ENCODE data around the gene P4HA1.
"Not testable (repeated sequence)": the region's sequence is repeated elsewhere in the genome, so short reads cannot be mapped to it uniquely, and the experiment has no call there.

P4HA1 gene

DNA sequence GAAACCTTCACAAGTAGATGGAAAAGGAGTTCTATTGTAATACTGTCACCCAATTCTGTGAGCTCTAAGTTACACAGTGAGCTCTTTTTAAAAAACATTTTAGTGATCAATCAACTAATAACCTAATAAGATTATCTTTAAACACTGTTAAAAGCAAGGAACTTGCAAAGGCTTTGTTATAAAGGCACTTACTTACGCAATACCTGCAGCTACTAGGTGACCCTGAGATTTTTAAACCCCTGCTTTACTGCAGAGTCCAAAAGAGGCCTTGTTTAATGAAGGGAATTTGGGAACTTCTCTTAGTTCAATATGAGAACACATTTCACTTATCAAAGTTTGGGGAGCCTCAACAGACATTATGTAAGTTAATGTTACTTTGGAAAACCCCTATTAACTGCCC, 53.3 kb downstream of the P4HA1 start:
- Histone ChIP-seq H3K36me3 (ENCODE audit: control insufficient read depth, insufficient read depth, low read length) (peaks cover 48% of the 10 kb centered on the region), H3K27ac (ENCODE audit: low read depth, low read length, severe bottlenecking) (no peak overlapping the region), H3K9me3 (ENCODE audit: control insufficient read depth, low read length) (no peaks in the 10 kb centered on the region), H3K4me1 (ENCODE audit: control insufficient read depth, insufficient read depth, low read length, poor library complexity, severe bottlenecking) (peaks cover 9% of the 10 kb centered on the region), H3K4me3 (ENCODE audit: extremely low read depth, insufficient read depth, low read length, poor library complexity, severe bottlenecking) (no peak overlapping the region)
- no CpG with 5 or more reads among the region's 1 CpG for WGBS, 2 experiments (ENCODE audit: insufficient coverage in 2 of 2)

DNA sequence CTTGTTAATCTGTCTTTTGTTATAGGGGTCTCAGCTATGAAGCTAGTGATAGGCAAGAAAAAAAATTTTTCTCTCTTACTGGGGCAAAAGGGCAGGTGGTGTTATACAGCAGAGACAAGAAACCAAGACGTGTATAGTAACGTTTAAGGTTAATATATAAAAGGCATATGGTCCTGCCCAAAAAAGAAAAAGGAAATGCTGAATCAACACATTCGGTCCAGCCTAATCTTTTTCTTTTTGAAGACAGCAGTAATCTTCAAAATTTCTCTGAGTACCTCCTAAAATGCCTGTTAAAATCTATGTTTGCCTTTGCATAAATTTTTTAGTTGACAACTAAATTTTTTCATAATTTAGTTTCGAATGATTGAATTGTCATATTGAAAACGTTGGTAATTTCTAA, 54.5 kb downstream of the P4HA1 start:
- no peak overlapping the region for H3K27ac ChIP-seq (ENCODE audit: low read depth, low read length, severe bottlenecking)
- WGBS, 2 experiments (ENCODE audit: insufficient coverage in 2 of 2) = 100% methylated on average over 1 to 2 of the region's 5 CpGs
- no peak overlapping the region for H3K4me3 ChIP-seq (ENCODE audit: extremely low read depth, insufficient read depth, low read length, poor library complexity, severe bottlenecking)
- H3K9me3 ChIP-seq (ENCODE audit: control insufficient read depth, low read length) = no peaks in the 10 kb centered on the region
- H3K36me3 ChIP-seq (ENCODE audit: control insufficient read depth, insufficient read depth, low read length) = peaks cover 48% of the 10 kb centered on the region
- peaks cover 9% of the 10 kb centered on the region for H3K4me1 ChIP-seq (ENCODE audit: control insufficient read depth, insufficient read depth, low read length, poor library complexity, severe bottlenecking)

DNA sequence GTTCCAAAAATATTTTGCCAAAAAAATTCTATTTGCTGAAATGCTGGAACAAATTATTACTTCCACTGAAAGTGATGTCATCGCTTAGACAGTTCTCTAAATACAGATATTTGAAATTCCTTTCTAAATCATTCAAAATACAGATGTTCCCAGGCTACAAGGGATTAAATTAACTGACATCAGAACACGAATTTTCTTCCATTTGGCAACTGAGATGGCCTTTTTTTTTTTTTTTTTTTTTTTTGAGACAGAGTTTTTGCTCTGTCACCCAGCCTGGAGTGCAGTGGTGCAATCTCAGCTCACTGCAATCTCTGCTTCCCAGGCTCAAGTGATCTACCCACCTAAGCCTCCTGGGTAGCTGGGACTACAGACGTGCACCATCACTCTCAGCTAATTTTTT, 57.0 kb downstream of the P4HA1 start:
- Histone ChIP-seq H3K4me3 (ENCODE audit: extremely low read depth, insufficient read depth, low read length, poor library complexity, severe bottlenecking) (no peak overlapping the region), H3K27ac (ENCODE audit: low read depth, low read length, severe bottlenecking) (no peak overlapping the region), H3K36me3 (ENCODE audit: control insufficient read depth, insufficient read depth, low read length) (peaks cover 41% of the 10 kb centered on the region), H3K9me3 (ENCODE audit: control insufficient read depth, low read length) (no peaks in the 10 kb centered on the region), H3K4me1 (ENCODE audit: control insufficient read depth, insufficient read depth, low read length, poor library complexity, severe bottlenecking) (peaks cover 5% of the 10 kb centered on the region)
- 100% methylated on average over 1 of the region's 3 CpGs for WGBS, 2 experiments (ENCODE audit: insufficient coverage in 2 of 2)

DNA sequence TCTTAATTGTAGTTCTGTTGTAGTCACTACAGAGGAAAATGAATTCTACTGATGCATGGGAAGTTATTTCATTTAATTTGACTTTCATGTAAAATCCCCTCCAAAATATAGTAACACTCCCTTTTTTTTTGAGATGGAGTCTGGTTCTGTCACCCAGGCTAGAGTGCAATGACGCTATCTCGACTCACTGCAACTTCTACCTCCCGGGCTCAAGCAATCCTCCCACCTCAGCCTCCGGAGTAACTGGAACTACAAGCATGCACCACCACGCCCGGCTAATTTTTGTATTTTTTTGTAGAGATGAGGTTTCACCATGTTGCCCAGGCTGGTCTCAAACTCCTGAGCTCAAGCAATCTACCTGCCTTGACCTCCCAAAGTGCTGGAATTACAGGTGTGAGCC, 60.4 kb downstream of the P4HA1 start:
- H3K36me3 ChIP-seq (ENCODE audit: control insufficient read depth, insufficient read depth, low read length) = peaks cover 39% of the 10 kb centered on the region
- not testable (repeated sequence) for H3K27ac ChIP-seq (ENCODE audit: low read depth, low read length, severe bottlenecking); H3K4me1 ChIP-seq (ENCODE audit: control insufficient read depth, insufficient read depth, low read length, poor library complexity, severe bottlenecking); H3K4me3 ChIP-seq (ENCODE audit: extremely low read depth, insufficient read depth, low read length, poor library complexity, severe bottlenecking); H3K9me3 ChIP-seq (ENCODE audit: control insufficient read depth, low read length)
- WGBS, 2 experiments (ENCODE audit: insufficient coverage in 2 of 2) = 92% methylated on average over 6 of the region's 6 CpGs; no CpG with 5 or more reads in 1 of the 2 experiments

DNA sequence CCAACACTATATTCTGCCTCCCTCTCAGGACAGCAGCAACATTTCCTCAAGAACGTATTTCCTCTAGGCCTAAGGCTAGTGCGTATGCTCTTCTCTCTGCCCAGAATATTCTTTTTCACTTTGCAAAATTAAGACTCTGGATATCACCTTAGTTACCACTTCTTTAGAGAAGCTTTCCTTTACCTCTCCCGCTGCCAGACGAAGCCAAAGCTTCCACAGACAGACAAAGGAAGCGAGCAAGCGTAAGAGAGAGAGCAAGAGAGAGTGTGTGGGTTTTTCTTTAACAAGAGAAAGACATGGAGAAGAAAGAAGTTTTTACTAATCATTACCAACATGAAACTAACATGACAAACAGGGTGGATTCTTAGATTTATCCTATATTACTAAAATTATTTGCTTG, 64.1 kb downstream of the P4HA1 start:
- Histone ChIP-seq H3K9me3 (ENCODE audit: control insufficient read depth, low read length) (no peaks in the 10 kb centered on the region), H3K4me3 (ENCODE audit: extremely low read depth, insufficient read depth, low read length, poor library complexity, severe bottlenecking) (no peak overlapping the region), H3K36me3 (ENCODE audit: control insufficient read depth, insufficient read depth, low read length) (peaks cover 31% of the 10 kb centered on the region), H3K4me1 (ENCODE audit: control insufficient read depth, insufficient read depth, low read length, poor library complexity, severe bottlenecking) (no peaks in the 10 kb centered on the region), H3K27ac (ENCODE audit: low read depth, low read length, severe bottlenecking) (no peak overlapping the region)
- WGBS, 2 experiments (ENCODE audit: insufficient coverage in 2 of 2) = 85 to 100% methylated on average over 2 of the region's 6 CpGs

DNA sequence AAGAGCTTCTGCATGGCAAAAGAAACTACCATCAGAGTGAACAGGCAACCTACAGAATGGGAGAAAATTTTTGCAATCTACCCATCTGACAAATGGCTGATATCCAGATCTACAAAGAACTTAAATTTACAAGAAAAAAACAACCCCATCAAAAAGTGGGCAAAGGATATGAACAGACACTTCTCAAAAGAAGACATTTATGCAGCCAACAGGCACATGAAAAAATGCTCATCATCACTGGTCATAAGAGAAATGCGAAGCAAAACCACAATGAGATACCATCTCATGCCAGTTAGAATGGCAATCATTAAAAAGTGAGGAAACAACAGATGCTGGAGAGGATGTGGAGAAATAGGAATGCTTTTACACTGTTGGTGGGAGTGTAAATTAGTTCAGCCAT, 70.0 kb downstream of the P4HA1 start:
- H3K4me1 ChIP-seq (ENCODE audit: control insufficient read depth, insufficient read depth, low read length, poor library complexity, severe bottlenecking); H3K4me3 ChIP-seq (ENCODE audit: extremely low read depth, insufficient read depth, low read length, poor library complexity, severe bottlenecking); H3K9me3 ChIP-seq (ENCODE audit: control insufficient read depth, low read length); H3K27ac ChIP-seq (ENCODE audit: low read depth, low read length, severe bottlenecking): not testable (repeated sequence)
- H3K36me3 ChIP-seq (ENCODE audit: control insufficient read depth, insufficient read depth, low read length) = peaks cover 30% of the 10 kb centered on the region
- WGBS, 2 experiments (ENCODE audit: insufficient coverage in 2 of 2) = no CpG with 5 or more reads among the region's 1 CpG

DNA sequence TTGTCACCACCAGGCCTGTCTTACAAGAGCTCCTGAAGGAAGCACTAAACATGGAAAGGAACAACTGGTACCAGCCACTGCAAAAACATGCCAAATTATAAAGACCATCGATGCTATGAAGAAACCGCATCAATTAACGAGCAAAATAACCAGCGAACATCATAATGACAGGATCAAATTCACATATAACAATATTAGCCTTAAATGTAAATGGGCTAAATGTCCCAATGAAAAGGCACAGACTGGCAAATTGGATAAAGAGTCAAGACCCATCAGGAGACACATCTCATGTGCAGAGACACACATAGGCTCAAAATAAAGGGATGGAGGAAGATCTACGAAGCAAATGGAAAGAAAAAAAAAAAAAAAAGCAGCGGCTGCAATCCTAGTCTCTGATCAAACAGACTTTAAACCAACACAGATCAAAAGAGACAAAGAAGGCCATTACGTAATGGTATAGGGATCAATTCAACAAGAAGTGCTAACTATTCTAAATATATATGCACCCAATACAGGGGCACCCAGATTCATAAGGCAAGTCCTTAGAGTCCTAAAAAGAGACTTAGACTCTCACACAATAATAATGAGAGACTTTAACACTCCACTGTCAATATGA, 73.1 kb downstream of the P4HA1 start:
- 89 to 100% methylated on average over 1 of the region's 7 CpGs for WGBS, 2 experiments (ENCODE audit: insufficient coverage in 2 of 2)
- peaks cover 22% of the 10 kb centered on the region for H3K36me3 ChIP-seq (ENCODE audit: control insufficient read depth, insufficient read depth, low read length)
- H3K4me3 ChIP-seq (ENCODE audit: extremely low read depth, insufficient read depth, low read length, poor library complexity, severe bottlenecking); H3K4me1 ChIP-seq (ENCODE audit: control insufficient read depth, insufficient read depth, low read length, poor library complexity, severe bottlenecking); H3K27ac ChIP-seq (ENCODE audit: low read depth, low read length, severe bottlenecking); H3K9me3 ChIP-seq (ENCODE audit: control insufficient read depth, low read length): not testable (repeated sequence)

DNA sequence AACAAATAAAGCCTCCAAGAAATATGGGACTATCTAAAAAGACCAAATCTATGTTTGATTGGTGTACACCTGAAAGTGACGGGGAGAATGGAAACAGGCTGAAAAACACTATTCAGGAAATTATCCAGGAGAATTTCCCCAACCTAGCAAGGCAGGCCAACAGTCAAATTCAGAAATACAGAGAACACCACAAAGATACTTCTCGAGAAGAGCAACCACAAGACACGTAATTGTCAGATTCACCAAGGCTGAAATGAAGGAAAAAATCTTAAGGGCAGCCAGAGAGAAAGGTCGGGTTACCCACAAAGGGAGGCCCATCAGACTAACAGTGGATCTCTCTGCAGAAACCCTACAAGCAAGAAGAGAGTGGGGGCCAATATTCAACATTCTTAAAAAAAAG, 73.7 kb downstream of the P4HA1 start:
- not testable (repeated sequence) for H3K4me3 ChIP-seq (ENCODE audit: extremely low read depth, insufficient read depth, low read length, poor library complexity, severe bottlenecking); H3K27ac ChIP-seq (ENCODE audit: low read depth, low read length, severe bottlenecking); H3K4me1 ChIP-seq (ENCODE audit: control insufficient read depth, insufficient read depth, low read length, poor library complexity, severe bottlenecking); H3K9me3 ChIP-seq (ENCODE audit: control insufficient read depth, low read length)
- 100% methylated on average over 3 of the region's 4 CpGs; no CpG with 5 or more reads in 1 of the 2 experiments for WGBS, 2 experiments (ENCODE audit: insufficient coverage in 2 of 2)
- peaks cover 25% of the 10 kb centered on the region for H3K36me3 ChIP-seq (ENCODE audit: control insufficient read depth, insufficient read depth, low read length)

DNA sequence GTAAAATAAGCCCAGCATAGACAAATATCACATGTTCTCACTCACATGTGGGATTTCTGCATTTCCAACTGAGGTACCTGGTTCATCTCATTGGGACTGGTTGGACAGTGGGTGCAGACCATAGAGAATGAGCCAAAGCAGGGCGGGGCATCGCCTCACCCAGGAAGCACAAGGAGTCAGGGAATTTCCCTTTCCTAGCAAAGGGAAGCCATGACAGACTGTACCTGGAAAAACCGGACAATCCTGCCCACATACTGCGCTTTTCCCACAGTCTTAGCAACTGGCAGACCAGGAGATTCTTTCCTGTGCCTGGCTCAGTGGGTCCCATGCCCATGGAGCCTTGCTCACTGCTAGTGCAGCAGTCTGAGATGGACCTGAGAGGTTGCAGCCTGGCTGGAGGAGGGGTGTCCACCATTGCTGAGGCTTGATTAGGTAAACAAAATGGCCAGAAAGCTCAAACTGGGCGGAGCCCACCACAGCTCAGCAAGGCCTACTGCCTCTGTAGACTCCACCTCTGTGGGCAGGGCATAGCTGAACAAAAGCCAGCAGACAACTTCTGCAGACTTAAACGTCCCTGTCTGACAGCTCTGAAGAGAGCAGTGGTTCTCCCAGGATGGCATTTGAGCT, 75.0 kb downstream of the P4HA1 start:
- H3K27ac ChIP-seq (ENCODE audit: low read depth, low read length, severe bottlenecking); H3K9me3 ChIP-seq (ENCODE audit: control insufficient read depth, low read length); H3K4me3 ChIP-seq (ENCODE audit: extremely low read depth, insufficient read depth, low read length, poor library complexity, severe bottlenecking); H3K4me1 ChIP-seq (ENCODE audit: control insufficient read depth, insufficient read depth, low read length, poor library complexity, severe bottlenecking): not testable (repeated sequence)
- H3K36me3 ChIP-seq (ENCODE audit: control insufficient read depth, insufficient read depth, low read length) = peaks cover 31% of the 10 kb centered on the region
- WGBS, 2 experiments (ENCODE audit: insufficient coverage in 2 of 2) = 97 to 98% methylated on average over 6 of the region's 6 CpGs

DNA sequence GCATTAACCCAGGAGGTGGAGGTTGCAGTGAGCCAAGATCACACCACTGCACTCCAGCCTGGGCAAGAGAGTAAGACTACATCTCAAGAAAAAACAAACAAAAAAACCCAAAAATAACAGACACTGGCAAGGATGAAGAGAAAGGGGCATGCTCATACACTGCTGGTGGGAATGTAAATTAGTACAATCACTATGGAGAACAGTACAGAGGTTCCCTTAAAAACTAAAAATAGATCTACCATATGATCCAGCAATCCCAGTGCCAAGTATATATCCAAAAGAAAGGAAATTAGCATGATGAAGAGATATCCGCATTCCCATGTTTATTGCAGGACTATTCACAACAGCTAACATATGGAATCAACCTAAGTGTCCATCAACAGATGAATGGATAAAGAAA, 75.6 kb downstream of the P4HA1 start:
- H3K4me1 ChIP-seq (ENCODE audit: control insufficient read depth, insufficient read depth, low read length, poor library complexity, severe bottlenecking) = no peaks in the 10 kb centered on the region
- no peaks in the 10 kb centered on the region for H3K9me3 ChIP-seq (ENCODE audit: control insufficient read depth, low read length)
- H3K27ac ChIP-seq (ENCODE audit: low read depth, low read length, severe bottlenecking) = no peak overlapping the region
- H3K36me3 ChIP-seq (ENCODE audit: control insufficient read depth, insufficient read depth, low read length) = peaks cover 37% of the 10 kb centered on the region
- no CpG with 5 or more reads among the region's 1 CpG for WGBS, 2 experiments (ENCODE audit: insufficient coverage in 2 of 2)
- H3K4me3 ChIP-seq (ENCODE audit: extremely low read depth, insufficient read depth, low read length, poor library complexity, severe bottlenecking) = no peak overlapping the region

DNA sequence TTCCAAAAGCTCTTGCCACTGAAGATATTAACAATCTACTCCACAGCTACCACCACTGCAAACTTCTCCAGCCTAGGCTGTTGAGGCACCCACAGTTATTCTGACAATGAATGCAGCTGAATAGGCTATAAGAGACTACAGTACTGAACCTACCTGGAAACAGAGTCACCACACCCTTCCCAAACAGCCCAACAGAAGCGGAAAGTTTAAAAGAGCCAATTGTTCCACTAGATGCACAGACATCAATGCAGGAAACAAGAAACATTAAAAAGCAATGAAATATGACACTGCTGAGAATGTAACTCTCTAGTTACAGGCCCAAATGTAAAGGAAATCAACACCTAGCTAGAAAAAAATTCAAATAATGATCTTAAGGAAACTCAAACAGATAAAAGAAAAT, 77.6 kb downstream of the P4HA1 start:
- Histone ChIP-seq H3K27ac (ENCODE audit: low read depth, low read length, severe bottlenecking) (no peak overlapping the region), H3K4me3 (ENCODE audit: extremely low read depth, insufficient read depth, low read length, poor library complexity, severe bottlenecking) (no peak overlapping the region), H3K4me1 (ENCODE audit: control insufficient read depth, insufficient read depth, low read length, poor library complexity, severe bottlenecking) (no peaks in the 10 kb centered on the region), H3K36me3 (ENCODE audit: control insufficient read depth, insufficient read depth, low read length) (peaks cover 53% of the 10 kb centered on the region), H3K9me3 (ENCODE audit: control insufficient read depth, low read length) (no peaks in the 10 kb centered on the region)
- 88% methylated on average over 1 of the region's 1 CpG; no CpG with 5 or more reads in 1 of the 2 experiments for WGBS, 2 experiments (ENCODE audit: insufficient coverage in 2 of 2)

Data from mesodermal cell (in vitro differentiated cells).